Myocyte (in vitro differentiated cells): Measurements from ENCODE around the gene CHD1. TPM values are rescaled to one million over a fixed set of nuclear protein-coding genes. Genes with fewer than 3 reads are reported as not detected.

Source experiments
- DNase-seq: peaks from one replicate; pipeline ENCODE4 v3.0.0-alpha.2; 2012; ENCODE audit warnings: low read depth
- total RNA-seq: library from RNA; depleted of rRNA; stranded (reverse); fragments of >200 nt; gene quantifications from 2 replicates; pipeline ENCODE4 v1.2.3, GENCODE V29; 2014

CHD1 gene
- total RNA-seq, 1 donor from 2014 or later = 31.6 TPM

GRCh38 chr5:98813755-98814154 lies 115.1 kb downstream of the CHD1 start:
- no peak for DNase-seq

DNA sequence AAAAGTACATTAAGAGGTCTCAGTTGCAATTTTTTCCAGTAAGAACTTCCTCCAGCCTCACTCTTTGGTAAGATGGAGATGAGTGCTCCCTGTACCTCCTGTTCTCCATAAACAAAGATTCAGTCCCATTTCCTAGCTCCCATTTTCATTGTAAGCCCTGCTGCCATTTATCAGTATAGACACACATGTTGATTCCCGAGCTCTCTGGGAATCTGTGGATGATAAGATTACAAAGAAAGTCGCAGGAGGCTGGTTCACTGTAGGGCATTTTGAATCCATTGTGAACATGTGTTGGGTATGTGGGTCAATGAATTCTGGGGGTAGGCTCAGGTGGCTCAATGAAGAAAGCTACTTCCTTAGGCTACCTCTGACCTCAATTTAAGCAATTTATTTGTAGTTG lies 118.6 kb downstream of the CHD1 start:
- DNase-seq = no peak

DNA sequence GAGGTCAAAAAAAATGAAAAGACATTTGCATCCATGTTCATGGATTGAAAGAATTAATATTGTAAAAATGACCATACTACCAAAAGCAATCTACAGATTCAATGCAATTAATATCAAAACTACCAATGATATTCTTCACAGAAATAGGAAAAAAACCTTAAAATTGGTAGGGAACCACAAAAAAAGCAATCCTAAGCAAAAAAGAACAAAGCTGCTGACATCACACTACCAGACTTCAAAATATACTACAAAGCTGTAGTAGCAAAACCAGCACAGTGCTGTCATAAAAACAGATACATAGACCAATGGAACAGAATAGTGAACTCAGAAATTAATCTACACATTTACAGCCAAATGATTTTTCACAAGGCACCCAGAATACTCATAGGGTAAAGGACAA lies 121.0 kb downstream of the CHD1 start:
- no peak for DNase-seq

DNA sequence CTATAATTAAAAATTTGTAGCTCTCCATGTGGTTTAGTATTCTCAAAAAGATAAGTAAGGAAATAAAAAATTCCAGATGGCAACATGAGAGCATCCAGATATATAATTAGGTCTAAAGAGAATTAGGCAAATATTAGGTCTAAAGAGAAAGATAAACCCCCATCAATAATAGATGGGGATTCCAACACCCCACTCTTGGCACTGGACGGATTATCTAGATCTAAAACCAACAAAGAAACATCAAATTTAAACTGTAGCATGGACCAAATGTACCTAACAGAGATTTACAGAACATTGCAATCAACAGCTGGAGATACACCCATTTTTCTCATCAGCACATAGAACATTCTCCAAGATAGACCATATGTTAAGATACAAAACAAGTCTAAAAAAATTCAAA lies 123.7 kb downstream of the CHD1 start:
- no peak for DNase-seq

- no peak for DNase-seq
Observed at GRCh38 chr5:98804066-98804465, 124.7 kb downstream of the CHD1 start.

Other genes starting within 250 kb of the CHD1 start
- gene RGMB, start 155.3 kb downstream of the CHD1 start, total RNA-seq = 206 and 220 TPM in 2 replicates